Neutrophil (primary cell): ENCODE results near the gene VSNL1.

Experiments used
- H3K27ac ChIP-seq: fragments of 200-600 bp; sonication (generic); 2 replicates; pipeline ENCODE4 v1.5.1; 2016; ENCODE audit warnings: mild to moderate bottlenecking, moderate library complexity
- H3K27me3 ChIP-seq: fragments of 200-600 bp; sonication (generic); 2 replicates; pipeline ENCODE4 v1.6.0; 2016; ENCODE audit warnings: mild to moderate bottlenecking
- H3K36me3 ChIP-seq: fragments of 200-600 bp; sonication (generic); 2 replicates; pipeline ENCODE4 v1.5.1; 2017
- H3K4me1 ChIP-seq, 2 experiments: fragments of 200-600 bp in 1 of 2; sonication (generic) in 1 of 2; 1 replicate in 1 of 2; 2 replicates in 1 of 2; pipeline versions ENCODE4 v1.5.1 to v1.6.1; 2013 to 2016; ENCODE audit warnings: low read depth in 1 of 2, low read length in 1 of 2, mild to moderate bottlenecking in 1 of 2, moderate library complexity in 1 of 2; ENCODE audit not compliant: control insufficient read depth in 1 of 2, insufficient read depth in 1 of 2
- H3K4me3 ChIP-seq, 2 experiments: fragments of 200-600 bp in 1 of 2; sonication (generic) in 1 of 2; 1 replicate in 1 of 2; 2 replicates in 1 of 2; pipeline ENCODE4 v1.5.1; 2013 to 2016; ENCODE audit warnings: low read depth in 1 of 2, low read length in 1 of 2, mild to moderate bottlenecking in 1 of 2, moderate library complexity in 1 of 2
- H3K9me3 ChIP-seq: fragments of 200-600 bp; sonication (generic); 2 replicates; pipeline ENCODE4 v1.5.1; 2016
- CTCF ChIP-seq: fragments of 200-600 bp; sonication (generic); IDR thresholded peaks from 2 replicates; pipeline ENCODE4 v1.5.1; 2016; ENCODE audit warnings: antibody characterized with exemption

Gene VSNL1

DNA sequence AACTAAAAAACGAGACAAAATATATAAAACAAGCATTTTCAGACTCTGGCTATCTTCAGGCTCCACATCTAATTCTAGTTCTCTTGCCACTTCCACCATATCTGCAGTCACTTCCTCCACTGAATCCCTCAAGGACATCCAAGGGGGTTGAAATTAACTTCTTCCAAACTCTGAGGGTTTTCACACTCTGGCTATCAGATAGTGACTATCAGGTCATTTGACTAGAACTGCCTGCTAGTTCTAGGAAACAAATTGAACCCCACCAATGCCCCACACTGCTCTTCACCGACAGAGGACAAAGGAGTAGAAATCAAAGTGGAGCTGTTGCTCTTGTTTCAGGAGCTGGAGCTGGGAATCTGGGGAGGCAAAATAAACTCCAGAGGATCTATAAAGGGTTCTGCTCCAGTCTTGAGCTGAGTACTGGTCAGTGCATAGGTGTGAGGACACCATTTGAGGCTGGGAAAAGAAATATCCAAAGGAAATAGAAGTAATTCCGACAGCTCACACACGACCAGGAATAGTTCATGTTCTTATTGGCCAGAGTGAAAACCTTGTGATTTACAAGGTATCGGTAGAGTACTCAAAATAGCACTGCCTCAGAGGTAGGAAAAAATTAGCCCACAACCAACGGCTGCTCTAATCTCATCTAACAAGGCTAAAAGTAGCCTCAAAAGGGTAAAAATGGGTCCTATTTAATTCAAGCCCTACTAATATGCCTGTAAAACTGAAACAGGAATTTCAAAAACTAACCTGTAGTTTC, 141.8 kb downstream of the VSNL1 start:
- Histone ChIP-seq H3K36me3 (peaks cover 52% of the 10 kb centered on the region), H3K27ac (no peak overlapping the region), H3K9me3 (no peaks in the 10 kb centered on the region), H3K27me3 (no peaks in the 10 kb centered on the region), H3K4me3 (no peak overlapping the region), H3K4me1 (no peaks in the 10 kb centered on the region)
- no peak for TF ChIP-seq CTCF

- Histone ChIP-seq H3K27ac (no peak overlapping the region), H3K9me3 (no peaks in the 10 kb centered on the region), H3K4me1 (no peaks in the 10 kb centered on the region), H3K4me3 (no peak overlapping the region), H3K36me3 (peaks cover 39% of the 10 kb centered on the region), H3K27me3 (no peaks in the 10 kb centered on the region)
- no peak for TF ChIP-seq CTCF
Observed at GRCh38 chr2:17683981-17684380, 143.5 kb downstream of the VSNL1 start.

DNA sequence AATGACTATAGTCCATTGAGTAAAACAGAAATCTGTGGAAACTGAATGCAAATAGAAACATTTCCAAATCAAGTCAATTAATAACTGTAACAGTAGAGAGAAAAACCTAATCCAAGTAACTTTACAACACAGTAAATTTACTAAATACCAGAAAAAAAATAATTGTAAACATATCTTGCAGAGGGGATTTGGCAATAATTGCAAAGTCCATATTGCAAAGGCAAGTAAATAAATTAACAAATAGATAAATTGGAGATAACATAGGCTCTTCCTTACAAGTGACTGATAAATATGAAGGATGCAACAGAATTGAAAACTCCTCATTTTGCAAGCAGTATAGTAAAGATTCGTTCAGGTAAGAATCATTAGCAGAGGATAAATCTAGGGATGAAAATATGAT, 148.1 kb downstream of the VSNL1 start:
- no peak overlapping the region for H3K27ac ChIP-seq
- no peaks in the 10 kb centered on the region for H3K4me1 ChIP-seq
- no peaks in the 10 kb centered on the region for H3K9me3 ChIP-seq
- no peak for TF ChIP-seq CTCF
- H3K4me3 ChIP-seq = no peak overlapping the region
- H3K27me3 ChIP-seq = no peaks in the 10 kb centered on the region
- peaks cover 28% of the 10 kb centered on the region for H3K36me3 ChIP-seq

- H3K36me3 ChIP-seq = peaks cover 28% of the 10 kb centered on the region
- no peak overlapping the region for H3K27ac ChIP-seq
- H3K27me3 ChIP-seq = no peaks in the 10 kb centered on the region
- TF ChIP-seq CTCF = no peak
- no peak overlapping the region for H3K4me3 ChIP-seq
- no peaks in the 10 kb centered on the region for H3K4me1 ChIP-seq
- H3K9me3 ChIP-seq = no peaks in the 10 kb centered on the region
Observed at GRCh38 chr2:17689010-17689409, 148.5 kb downstream of the VSNL1 start.

DNA sequence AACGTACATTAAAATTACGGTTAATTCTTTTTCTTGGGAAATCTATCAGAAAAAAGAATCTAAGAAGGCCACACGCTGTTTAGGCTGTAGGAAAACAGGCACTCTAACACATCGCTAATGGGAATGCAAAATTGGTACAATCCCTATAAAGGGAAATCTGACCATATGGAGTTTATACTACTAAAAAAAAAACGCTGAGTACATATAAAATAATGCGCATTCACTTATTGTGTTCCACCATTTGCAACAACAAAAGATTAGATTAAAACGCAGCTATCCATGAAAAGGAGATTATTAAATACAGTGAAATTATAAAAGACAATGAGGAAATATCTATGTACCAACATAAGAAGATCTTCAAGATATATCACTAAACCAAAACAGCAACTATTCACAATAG, 150.3 kb downstream of the VSNL1 start:
- H3K9me3 ChIP-seq = no peaks in the 10 kb centered on the region
- H3K27me3 ChIP-seq = no peaks in the 10 kb centered on the region
- peaks cover 44% of the 10 kb centered on the region for H3K36me3 ChIP-seq

More for the DNA sequence above, 150.3 kb downstream of the VSNL1 start:
- Histone ChIP-seq H3K4me3 (no peak overlapping the region), H3K4me1 (no peaks in the 10 kb centered on the region), H3K27ac (no peak overlapping the region)
- no peak for TF ChIP-seq CTCF
